ENCODE measurements around the gene PLA2G3. TPM values are rescaled to one million over a fixed set of nuclear protein-coding genes. Genes with fewer than 3 reads are reported as not detected.

The PLA2G3 gene
- total RNA-seq, 4 donors from 2014 or later: not detected

GRCh38 chr22:31103111-31103510 lies 37.2 kb downstream of the PLA2G3 start:
- no peak for TF ChIP-seq POLR2A (IDR thresholded peaks at IDR 0.05)
- TF ChIP-seq, protein P1, sequence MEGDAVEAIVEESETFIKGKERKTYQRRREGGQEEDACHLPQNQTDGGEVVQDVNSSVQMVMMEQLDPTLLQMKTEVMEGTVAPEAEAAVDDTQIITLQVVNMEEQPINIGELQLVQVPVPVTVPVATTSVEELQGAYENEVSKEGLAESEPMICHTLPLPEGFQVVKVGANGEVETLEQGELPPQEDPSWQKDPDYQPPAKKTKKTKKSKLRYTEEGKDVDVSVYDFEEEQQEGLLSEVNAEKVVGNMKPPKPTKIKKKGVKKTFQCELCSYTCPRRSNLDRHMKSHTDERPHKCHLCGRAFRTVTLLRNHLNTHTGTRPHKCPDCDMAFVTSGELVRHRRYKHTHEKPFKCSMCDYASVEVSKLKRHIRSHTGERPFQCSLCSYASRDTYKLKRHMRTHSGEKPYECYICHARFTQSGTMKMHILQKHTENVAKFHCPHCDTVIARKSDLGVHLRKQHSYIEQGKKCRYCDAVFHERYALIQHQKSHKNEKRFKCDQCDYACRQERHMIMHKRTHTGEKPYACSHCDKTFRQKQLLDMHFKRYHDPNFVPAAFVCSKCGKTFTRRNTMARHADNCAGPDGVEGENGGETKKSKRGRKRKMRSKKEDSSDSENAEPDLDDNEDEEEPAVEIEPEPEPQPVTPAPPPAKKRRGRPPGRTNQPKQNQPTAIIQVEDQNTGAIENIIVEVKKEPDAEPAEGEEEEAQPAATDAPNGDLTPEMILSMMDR (IDR thresholded peaks at IDR 0.05): no peak
- H3K4me3 ChIP-seq: no peak overlapping the region
- peak in 1 of 3 donors; percentile 21 for DNase-seq
- H3K9me3 ChIP-seq: no peaks in the 10 kb centered on the region
- peaks cover 0 to 22% (median 0%) of the 10 kb centered on the region in 4 donors for H3K4me1 ChIP-seq
- H3K27me3 ChIP-seq: no peaks in the 10 kb centered on the region
- H3K36me3 ChIP-seq: peaks cover 0 to 44% (median 0%) of the 10 kb centered on the region in 3 donors
- peak overlapping the region; percentile 60 to 92 (median 76) for H3K27ac ChIP-seq

DNA sequence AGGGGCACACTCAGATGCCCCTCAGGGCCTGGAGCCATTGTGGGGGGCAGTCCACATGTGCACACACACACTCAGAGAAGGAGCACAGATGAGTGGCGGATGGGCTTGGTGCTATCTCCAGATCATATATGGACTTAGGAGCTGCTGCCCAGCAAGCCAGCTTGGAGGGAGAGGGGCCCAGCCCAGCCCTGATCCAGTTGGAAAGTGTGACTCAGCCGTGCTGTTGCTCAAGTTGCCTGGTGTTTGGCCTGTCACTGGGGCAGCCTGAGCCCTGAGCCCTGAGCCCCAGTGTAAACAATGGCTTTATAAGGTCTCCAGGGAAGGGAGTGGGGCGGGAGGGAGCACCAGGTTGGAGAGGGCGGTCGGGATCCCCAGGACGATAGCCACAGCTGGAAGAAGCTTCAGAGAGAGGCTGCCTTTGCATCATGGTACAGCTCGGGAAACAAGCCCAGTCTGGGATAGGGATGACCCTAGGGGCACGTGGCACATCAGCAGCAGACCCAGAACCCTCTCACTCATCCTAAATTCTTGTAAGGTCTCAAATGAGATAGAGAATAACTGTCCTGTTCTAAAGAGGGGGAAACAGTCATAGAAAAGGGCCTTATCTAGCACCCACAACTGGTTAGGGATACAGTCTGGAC lies 37.7 kb downstream of the PLA2G3 start:
- peaks cover 0 to 47% (median 0%) of the 10 kb centered on the region in 3 donors for H3K36me3 ChIP-seq
- no peak overlapping the region for H3K4me3 ChIP-seq
- H3K27me3 ChIP-seq: no peaks in the 10 kb centered on the region
- peak overlapping the region; percentile 64 to 92 (median 80) for H3K27ac ChIP-seq
- TF ChIP-seq, protein P1 (IDR thresholded peaks at IDR 0.05): no peak
- TF ChIP-seq POLR2A (IDR thresholded peaks at IDR 0.05): no peak
- DNase-seq: peak; percentile 41 to 83 (median 66)
- H3K4me1 ChIP-seq: peaks cover 0 to 27% (median 0%) of the 10 kb centered on the region in 4 donors
- H3K9me3 ChIP-seq: no peaks in the 10 kb centered on the region

GRCh38 chr22:31100762-31101525 lies 39.4 kb downstream of the PLA2G3 start:
- peaks cover 0 to 27% (median 0%) of the 10 kb centered on the region in 4 donors for H3K4me1 ChIP-seq
- peak overlapping the region in 2 of 4 donors; percentile 16 to 92 for H3K27ac ChIP-seq
- H3K36me3 ChIP-seq: peaks cover 0 to 62% (median 0%) of the 10 kb centered on the region in 3 donors

DNA sequence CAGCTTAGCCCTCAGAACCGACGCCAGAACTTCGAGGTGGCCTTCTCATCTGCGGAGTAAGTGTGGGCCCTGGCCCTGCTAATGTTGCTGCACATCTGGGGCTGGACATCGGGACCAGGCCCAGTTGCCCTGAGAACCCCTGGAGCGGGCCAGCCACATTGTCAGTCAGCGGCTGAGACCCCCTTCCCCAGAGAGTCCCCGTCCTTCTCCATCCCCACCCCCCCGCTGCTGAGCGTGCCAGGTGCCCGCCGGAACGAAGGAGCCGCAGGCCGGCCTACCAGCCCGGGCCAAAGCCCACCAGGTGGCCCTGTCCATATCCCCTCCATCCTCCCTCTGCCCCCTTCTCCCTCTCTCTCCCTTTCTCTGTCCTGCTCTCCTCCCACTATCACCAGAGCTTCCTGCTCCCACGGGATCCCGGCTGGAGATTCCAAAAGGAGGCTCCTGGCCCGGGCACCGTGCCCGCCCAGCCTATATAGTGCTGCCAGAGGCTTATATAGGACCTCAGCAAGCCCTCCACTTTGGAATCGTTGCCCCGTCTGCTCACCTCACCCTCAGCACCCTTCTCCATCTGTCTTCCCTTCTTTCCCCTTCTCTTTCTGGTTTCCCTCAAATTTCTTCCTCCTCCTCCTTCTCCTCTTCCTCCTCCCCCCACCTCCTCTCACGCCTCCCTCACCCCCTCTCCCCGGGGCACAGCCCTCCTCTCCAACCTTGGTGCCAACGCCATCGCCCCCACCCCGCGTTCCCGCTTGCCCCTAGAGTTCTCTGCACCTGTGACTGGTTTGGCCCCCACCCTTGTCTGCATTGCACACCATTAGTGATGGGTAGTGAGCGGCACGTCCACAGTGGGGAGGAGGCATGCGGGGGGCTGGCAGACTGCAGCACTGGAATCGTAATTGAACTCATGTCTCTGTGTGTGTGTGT lies 40.2 kb downstream of the PLA2G3 start:
- peak in 1 of 3 donors; percentile 46 for DNase-seq
- Histone ChIP-seq H3K4me3 (no peak overlapping the region), H3K27ac (peak overlapping the region in 2 of 4 donors; percentile 59 to 92), H3K36me3 (peaks cover 0 to 66% (median 0%) of the 10 kb centered on the region in 3 donors), H3K9me3 (no peaks in the 10 kb centered on the region), H3K27me3 (no peaks in the 10 kb centered on the region), H3K4me1 (peaks cover 0 to 24% (median 0%) of the 10 kb centered on the region in 4 donors)
- no peak for TF ChIP-seq POLR2A (IDR thresholded peaks at IDR 0.05)
- TF ChIP-seq, protein P1 (IDR thresholded peaks at IDR 0.05): no peak

More at GRCh38 chr22:31100762-31101525, 39.4 kb downstream of the PLA2G3 start:
- TF ChIP-seq, protein P1 (IDR thresholded peaks at IDR 0.05): no peak
- TF ChIP-seq POLR2A (IDR thresholded peaks at IDR 0.05): no peak
- peak in 1 of 3 donors; percentile 45 for DNase-seq
- Histone ChIP-seq H3K4me3 (no peak overlapping the region), H3K9me3 (no peaks in the 10 kb centered on the region), H3K27me3 (no peaks in the 10 kb centered on the region)

DNA sequence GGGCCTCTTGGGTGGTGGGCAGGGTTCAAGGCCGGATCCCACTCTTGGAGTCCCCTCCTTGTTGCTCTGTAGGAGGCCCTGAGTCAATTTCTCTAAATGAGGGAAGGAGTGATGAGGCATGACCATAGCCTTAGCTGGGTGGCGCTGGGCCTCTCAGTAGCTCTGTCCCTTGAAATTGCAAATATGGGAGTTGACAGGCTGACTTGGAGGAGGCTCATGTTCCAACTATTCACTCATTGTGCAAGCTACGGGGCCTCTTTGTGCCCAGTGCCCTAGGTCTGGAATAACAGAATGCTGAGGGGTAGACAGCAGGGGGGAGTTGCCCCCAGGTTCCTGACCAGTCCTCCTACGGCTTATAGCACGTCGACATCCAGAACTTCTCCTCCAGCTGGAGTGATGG lies 40.9 kb downstream of the PLA2G3 start:
- Histone ChIP-seq H3K27me3 (no peaks in the 10 kb centered on the region), H3K36me3 (peaks cover 0 to 64% (median 0%) of the 10 kb centered on the region in 3 donors), H3K4me3 (no peak overlapping the region), H3K27ac (peak overlapping the region in 3 of 4 donors; percentile 19 to 92 (median 59)), H3K4me1 (peaks cover 0 to 24% (median 0%) of the 10 kb centered on the region in 4 donors), H3K9me3 (no peaks in the 10 kb centered on the region)
- TF ChIP-seq, protein P1 (IDR thresholded peaks at IDR 0.05): no peak
- DNase-seq: no peak
